SK-N-MC (cell line): ENCODE data around the gene ASIC4.

Experiments used
- EZH2 ChIP-seq: fragments of 200-600 bp; sonication (generic); IDR thresholded peaks from one replicate; pipeline ENCODE4 v1.6.1; 2017; ENCODE audit warnings: antibody characterized with exemption
- POLR2AphosphoS5 ChIP-seq: IDR thresholded peaks from 2 replicates; pipeline ENCODE4 v1.6.1; 2012; ENCODE audit warnings: mild to moderate bottlenecking, low read depth, low read length, borderline replicate concordance

- TF ChIP-seq EZH2 (no peak), POLR2AphosphoS5 (no peak)
Observed at GRCh38 chr2:219540784-219541504, 26.7 kb downstream of the ASIC4 start.
